Psoas muscle (tissue), 8 donors: ENCODE data around the gene SCAF11. TPM values are rescaled to one million over a fixed set of nuclear protein-coding genes. Genes with fewer than 3 reads are reported as not detected.

Source experiments
- ATAC-seq, 4 donors: fragments of 200-7000 bp; cut with Tn5 transposase; one replicate each; pipeline ENCODE4 v1.9.1; 2020; ENCODE audit warnings: moderate library complexity in 3 of 4, mild to moderate bottlenecking in 2 of 4
- DNase-seq, 2 donors: peaks; one replicate each; pipeline ENCODE4 v3.0.0-alpha.2; 2020
- H3K27ac ChIP-seq: fragments of 200-600 bp; one replicate; pipeline ENCODE4 v1.8.0; 2022
- H3K27me3 ChIP-seq, 3 donors: fragments of 200-600 bp in 1 of 3; one replicate each; pipeline versions ENCODE4 v1.6.1 to v1.8.0; 2013 to 2022; ENCODE audit warnings: low read length in 2 of 3, mild to moderate bottlenecking in 2 of 3, moderate library complexity in 1 of 3; ENCODE audit not compliant: insufficient read depth in 3 of 3
- H3K36me3 ChIP-seq, 2 donors: fragments of 200-600 bp in 1 of 2; one replicate each; pipeline versions ENCODE4 v1.6.1 to v1.8.0; 2013 to 2022; ENCODE audit warnings: low read depth in 1 of 2, mild to moderate bottlenecking in 1 of 2, moderate library complexity in 1 of 2; ENCODE audit not compliant: insufficient read depth in 1 of 2
- H3K4me1 ChIP-seq: fragments of 200-600 bp; one replicate; pipeline ENCODE4 v1.8.0; 2022
- H3K4me3 ChIP-seq: fragments of 200-600 bp; one replicate; pipeline ENCODE4 v1.8.0; 2022; ENCODE audit warnings: mild to moderate bottlenecking
- H3K9me3 ChIP-seq: fragments of 200-600 bp; one replicate; pipeline ENCODE4 v1.8.0; 2022
- WGBS, 3 donors: extraction: QIAGEN DNeasy Blood & Tissue Kit; methylation state at CpG; one replicate each; pipeline versions ENCODE4 v1.1.6 to v1.1.7; 2013; 5-methylcytosine and 5-hydroxymethylcytosine counted together
- intact Hi-C, 2 donors: fragments of 100-400 bp; cut with DNase I; formaldehyde crosslinking; loops; one replicate each; pipeline versions ENCODE4 v1.11.0 to v1.14.2; 2022
- polyA plus RNA-seq, 3 donors: library from polyadenylated mRNA; stranded (reverse); fragments of 200-250 nt; gene quantifications; one replicate each; pipeline ENCODE4 v1.2.3, GENCODE V29; 2013
- total RNA-seq, 4 donors: library from RNA; stranded (reverse); fragmentation: NEBNext Ultra II Directional in 2 of 4; extraction: Animal tissue kit (Norgen Biotek cat#: 25700) in 2 of 4; gene quantifications; one replicate each; pipeline versions ENCODE4 v1.2.1 to v1.2.4, GENCODE V29; 2021 to 2023
- TF ChIP-seq, protein P1 (sequence below): fragments of 200-600 bp; IDR thresholded peaks from one replicate; pipeline ENCODE4 v1.8.0; 2022; ENCODE audit warnings: antibody characterized with exemption
- donor health status: healthy with polysubstance abuse.
- donor health status: DM: no; HTN: no; CAD: no; lungs with moderate emphysema.
- donor health status: Bipolar disorder and iron deficiency.
- donor health status: healthy.
- donor health status: DM: yes; HTN: yes; CAD: no.
- donor health status: DM: no; HTN: no; CAD: no.
- donor health status: DM: no; HTN: no; CAD: no.
- donor health status: DM: yes; HTN: yes; CAD: no.

The SCAF11 gene
- total and polyA plus RNA-seq, 7 donors, result 28.5 to 90.0 (median 63.5) TPM

DNA sequence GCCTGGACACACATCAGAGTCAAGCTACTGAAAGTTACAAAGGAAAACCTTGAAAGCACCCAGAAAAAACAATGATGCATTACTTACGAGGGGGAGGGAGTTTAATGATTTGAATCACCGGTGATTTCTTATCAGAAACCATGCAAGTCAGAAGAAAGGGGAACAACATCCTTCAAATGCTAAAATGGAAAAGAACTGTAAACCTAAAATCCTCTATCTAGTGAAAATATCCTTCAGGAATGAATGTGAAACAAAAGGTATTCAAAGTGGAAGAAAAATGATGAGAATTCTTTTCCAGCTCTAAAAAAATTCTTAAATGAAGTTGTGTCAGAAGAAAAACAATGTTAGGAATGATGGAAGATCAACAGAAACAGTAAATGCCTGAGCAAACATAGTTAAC is 16.8 kb downstream of the SCAF11 start:
- WGBS, 3 donors, result 75 to 78% (median 75%) methylated on average over 2 of the region's 2 CpGs
- Histone ChIP-seq H3K27ac (no peak overlapping the region), H3K4me3 (no peak overlapping the region), H3K27me3 (no peaks in the 10 kb centered on the region), H3K4me1 (peaks cover 79% of the 10 kb centered on the region), H3K36me3 (peaks cover 0 to 2% of the 10 kb centered on the region in 2 donors), H3K9me3 (no peaks in the 10 kb centered on the region)
- DNase-seq, result no peak
- no peak for ATAC-seq
- intact Hi-C loops, result no loop called here
- TF ChIP-seq, protein P1, sequence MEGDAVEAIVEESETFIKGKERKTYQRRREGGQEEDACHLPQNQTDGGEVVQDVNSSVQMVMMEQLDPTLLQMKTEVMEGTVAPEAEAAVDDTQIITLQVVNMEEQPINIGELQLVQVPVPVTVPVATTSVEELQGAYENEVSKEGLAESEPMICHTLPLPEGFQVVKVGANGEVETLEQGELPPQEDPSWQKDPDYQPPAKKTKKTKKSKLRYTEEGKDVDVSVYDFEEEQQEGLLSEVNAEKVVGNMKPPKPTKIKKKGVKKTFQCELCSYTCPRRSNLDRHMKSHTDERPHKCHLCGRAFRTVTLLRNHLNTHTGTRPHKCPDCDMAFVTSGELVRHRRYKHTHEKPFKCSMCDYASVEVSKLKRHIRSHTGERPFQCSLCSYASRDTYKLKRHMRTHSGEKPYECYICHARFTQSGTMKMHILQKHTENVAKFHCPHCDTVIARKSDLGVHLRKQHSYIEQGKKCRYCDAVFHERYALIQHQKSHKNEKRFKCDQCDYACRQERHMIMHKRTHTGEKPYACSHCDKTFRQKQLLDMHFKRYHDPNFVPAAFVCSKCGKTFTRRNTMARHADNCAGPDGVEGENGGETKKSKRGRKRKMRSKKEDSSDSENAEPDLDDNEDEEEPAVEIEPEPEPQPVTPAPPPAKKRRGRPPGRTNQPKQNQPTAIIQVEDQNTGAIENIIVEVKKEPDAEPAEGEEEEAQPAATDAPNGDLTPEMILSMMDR, result no peak

DNA sequence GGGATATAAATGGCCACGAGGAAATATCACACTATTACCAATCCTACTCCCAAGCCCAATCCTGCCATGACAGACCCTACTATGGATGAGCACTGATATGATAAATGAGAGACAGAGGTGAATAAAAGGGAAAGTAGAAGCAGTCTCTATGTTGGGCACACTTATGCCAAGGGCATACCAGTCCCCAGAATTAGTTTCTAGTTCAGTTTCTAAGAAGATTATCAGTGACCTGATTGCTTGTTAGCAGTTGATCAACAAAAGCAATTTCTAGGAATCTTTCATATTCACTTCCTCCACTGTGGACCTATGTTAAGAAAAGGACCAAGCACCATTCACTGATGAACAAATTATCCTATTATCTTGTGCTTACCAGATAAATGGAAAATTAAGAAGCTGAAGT is 20.0 kb downstream of the SCAF11 start:
- H3K27ac ChIP-seq, result no peak overlapping the region

DNA sequence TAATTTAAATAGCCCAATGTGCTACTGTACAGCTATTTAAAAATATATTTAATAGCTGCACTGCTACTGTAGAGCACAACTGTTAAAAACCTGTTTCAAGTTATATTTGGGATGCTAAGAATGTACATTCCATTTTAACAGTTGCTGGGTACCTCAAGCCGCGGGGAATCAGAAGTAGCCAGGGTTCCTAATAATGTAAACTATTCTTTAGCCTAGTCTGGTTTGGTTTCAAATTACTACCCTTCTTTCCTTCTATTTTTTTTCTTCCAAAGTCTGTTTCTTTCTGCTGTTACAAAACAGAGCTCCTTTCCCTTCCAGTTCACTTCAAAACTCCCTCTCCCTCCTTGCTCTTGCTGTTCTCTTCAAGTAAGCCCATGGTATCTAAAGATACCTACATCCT is 21.3 kb downstream of the SCAF11 start:
- TF ChIP-seq, protein P1, result no peak
- Histone ChIP-seq H3K27me3 (no peaks in the 10 kb centered on the region), H3K4me3 (no peak overlapping the region), H3K9me3 (no peaks in the 10 kb centered on the region), H3K36me3 (peaks cover 0 to 2% of the 10 kb centered on the region in 2 donors), H3K4me1 (peaks cover 71% of the 10 kb centered on the region), H3K27ac (no peak overlapping the region)
- intact Hi-C loops, result no loop called here
- DNase-seq (no peak), ATAC-seq (no peak)
- 12 to 20% (median 19%) methylated on average over 2 of the region's 2 CpGs for WGBS, 3 donors

More for the DNA sequence above, 20.0 kb downstream of the SCAF11 start:
- ATAC-seq, result no peak
- Histone ChIP-seq H3K4me1 (peaks cover 79% of the 10 kb centered on the region), H3K36me3 (peaks cover 0 to 2% of the 10 kb centered on the region in 2 donors), H3K27me3 (no peaks in the 10 kb centered on the region), H3K4me3 (no peak overlapping the region), H3K9me3 (no peaks in the 10 kb centered on the region)
- intact Hi-C loops, result no loop called here
- DNase-seq, result no peak
- TF ChIP-seq, protein P1, result no peak
- 94 to 97% (median 94%) methylated on average over 1 of the region's 1 CpG for WGBS, 3 donors

DNA sequence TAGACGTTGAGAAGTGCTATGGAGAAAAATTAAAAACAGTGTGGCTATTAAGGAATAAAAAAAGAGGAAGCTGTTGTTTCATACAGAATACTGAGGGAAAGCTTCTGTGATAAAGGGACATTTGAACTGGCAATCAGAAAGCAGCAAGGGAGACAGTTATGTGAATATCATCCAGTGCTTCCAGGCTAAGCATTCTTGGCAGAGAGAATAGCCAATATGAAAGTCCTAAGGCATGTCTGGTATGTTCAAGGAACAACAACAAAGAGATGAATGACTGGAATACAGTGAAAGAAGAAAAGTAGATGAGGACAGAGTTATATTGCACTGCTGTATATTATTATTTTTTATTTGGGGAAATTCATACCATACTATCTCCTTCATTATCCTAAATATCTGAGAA is 23.9 kb downstream of the SCAF11 start:
- peaks cover 53% of the 10 kb centered on the region for H3K4me1 ChIP-seq
- WGBS, 3 donors, result 11 to 23% (median 12%) methylated on average over 1 of the region's 1 CpG

More for the DNA sequence above, 23.9 kb downstream of the SCAF11 start:
- TF ChIP-seq, protein P1, result no peak
- no peak overlapping the region for H3K27ac ChIP-seq
- DNase-seq, result no peak
- ATAC-seq, result peak; percentile 53 to 72 (median 62)
- no peak overlapping the region for H3K4me3 ChIP-seq
- H3K36me3 ChIP-seq, result peaks cover 0 to 23% of the 10 kb centered on the region in 2 donors
- intact Hi-C loops, result no loop called here
- no peaks in the 10 kb centered on the region for H3K9me3 ChIP-seq
- H3K27me3 ChIP-seq, result no peaks in the 10 kb centered on the region
